IMR-90 (cell line): ENCODE data around the gene ACOX1. TPM values are rescaled to one million over a fixed set of nuclear protein-coding genes. Genes with fewer than 3 reads are reported as not detected.

Experiments used
- CTCF ChIP-seq: conservative IDR thresholded peaks from 2 replicates; pipeline ENCODE4 v1.5.1; 2012; ENCODE audit warnings: mild to moderate bottlenecking, low read depth, low read length, improper control_type of control experiment
- MXI1 ChIP-seq: IDR thresholded peaks from 2 replicates; pipeline ENCODE4 v1.6.1; 2012; ENCODE audit warnings: low read depth, mild to moderate bottlenecking, low read length, moderate library complexity, borderline replicate concordance
- RAD21 ChIP-seq: IDR thresholded peaks from 2 replicates; pipeline ENCODE4 v1.6.1; 2012; ENCODE audit warnings: low read length, improper control_type of control experiment
- polyA plus RNA-seq, 3 experiments: library from polyadenylated mRNA; depleted of rRNA; stranded (reverse); fragments of >200 nt; gene quantifications; 2 replicates each; pipeline ENCODE4 v1.2.3, GENCODE V29; 2012; ENCODE audit warnings: low replicate concordance in 1 of 3
- total RNA-seq: library from RNA; depleted of rRNA; stranded (reverse); fragments of >200 nt; gene quantifications from 2 replicates; pipeline ENCODE4 v1.2.3, GENCODE V29; 2012

ACOX1 gene
- total and polyA plus RNA-seq, 2 of the 4 experiments (the other 2 are of a cell fraction): 16.1 to 94.8 TPM

GRCh38 chr17:75901727-75902126, 77.2 kb downstream of the ACOX1 start (continued):
- TF ChIP-seq CTCF (no peak), MXI1 (no peak), RAD21 (no peak)
